Fibroblast of lung (primary cell): ENCODE measurements around the gene ZFYVE28.

Source experiments
- CTCF ChIP-seq, 2 donors: IDR thresholded peaks in 1 of 2; conservative IDR thresholded peaks in 1 of 2; 1 replicate in 1 of 2; 2 replicates in 1 of 2; pipeline ENCODE4 v1.5.1; 2011 to 2012; ENCODE audit warnings: low read length in 2 of 2, control low read depth in 1 of 2, inconsistent platforms in 1 of 2, low read depth in 1 of 2, mild to moderate bottlenecking in 1 of 2
- EZH2 ChIP-seq: IDR thresholded peaks from 2 replicates; pipeline ENCODE4 v1.5.1; 2012; ENCODE audit warnings: low read length, control low read depth, mild to moderate bottlenecking; ENCODE audit errors: missing control alignments

- TF ChIP-seq CTCF (conservative IDR thresholded peaks at IDR 0.05 in 1 of 2, IDR thresholded peaks at IDR 0.05 in 1 of 2; ENCODE audit: low read depth in 1 of 2, low read length in 2 of 2) (no peak), EZH2 (no peak)
Measured at GRCh38 chr4:2222838-2223237, 195.6 kb downstream of the ZFYVE28 start.
